Measurements from ENCODE around the gene NOX4.

The NOX4 gene

GRCh38 chr11:89484896-89485295 is 6.3 kb downstream of the NOX4 start:
- DNase-seq (ENCODE audit: extremely low read depth, low read depth): no peak
- TF ChIP-seq, protein P1, sequence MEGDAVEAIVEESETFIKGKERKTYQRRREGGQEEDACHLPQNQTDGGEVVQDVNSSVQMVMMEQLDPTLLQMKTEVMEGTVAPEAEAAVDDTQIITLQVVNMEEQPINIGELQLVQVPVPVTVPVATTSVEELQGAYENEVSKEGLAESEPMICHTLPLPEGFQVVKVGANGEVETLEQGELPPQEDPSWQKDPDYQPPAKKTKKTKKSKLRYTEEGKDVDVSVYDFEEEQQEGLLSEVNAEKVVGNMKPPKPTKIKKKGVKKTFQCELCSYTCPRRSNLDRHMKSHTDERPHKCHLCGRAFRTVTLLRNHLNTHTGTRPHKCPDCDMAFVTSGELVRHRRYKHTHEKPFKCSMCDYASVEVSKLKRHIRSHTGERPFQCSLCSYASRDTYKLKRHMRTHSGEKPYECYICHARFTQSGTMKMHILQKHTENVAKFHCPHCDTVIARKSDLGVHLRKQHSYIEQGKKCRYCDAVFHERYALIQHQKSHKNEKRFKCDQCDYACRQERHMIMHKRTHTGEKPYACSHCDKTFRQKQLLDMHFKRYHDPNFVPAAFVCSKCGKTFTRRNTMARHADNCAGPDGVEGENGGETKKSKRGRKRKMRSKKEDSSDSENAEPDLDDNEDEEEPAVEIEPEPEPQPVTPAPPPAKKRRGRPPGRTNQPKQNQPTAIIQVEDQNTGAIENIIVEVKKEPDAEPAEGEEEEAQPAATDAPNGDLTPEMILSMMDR (IDR thresholded peaks at IDR 0.05; ENCODE audit: low read depth, low read length, missing control alignments): no peak
- no peak overlapping the region for H3K4me3 ChIP-seq (replicated peaks; ENCODE audit: low read depth, low read length)

DNA sequence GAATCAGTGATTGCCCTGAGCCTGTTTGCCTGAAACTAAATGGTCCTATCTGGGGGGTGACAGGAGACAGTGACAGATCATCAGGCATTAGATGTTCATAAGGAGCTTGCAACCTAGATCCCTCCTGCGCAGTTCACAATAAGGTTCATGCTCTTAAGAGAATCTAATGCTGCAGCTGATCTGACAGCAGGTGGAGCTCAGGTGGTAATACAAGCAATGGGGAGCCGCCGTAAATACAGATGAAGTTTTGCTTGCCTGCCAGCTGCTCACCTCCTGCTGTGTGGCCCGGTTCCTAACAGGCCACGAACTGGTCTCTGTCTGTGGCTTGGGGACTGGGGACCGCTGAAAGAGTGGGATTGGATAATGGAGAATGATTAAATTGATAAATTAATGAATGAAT is 14.0 kb downstream of the NOX4 start:
- TF ChIP-seq, protein P1 (IDR thresholded peaks at IDR 0.05; ENCODE audit: low read depth, low read length, missing control alignments): no peak
- no peak overlapping the region for H3K4me3 ChIP-seq (replicated peaks; ENCODE audit: low read depth, low read length)
- DNase-seq (ENCODE audit: extremely low read depth, low read depth): no peak

DNA sequence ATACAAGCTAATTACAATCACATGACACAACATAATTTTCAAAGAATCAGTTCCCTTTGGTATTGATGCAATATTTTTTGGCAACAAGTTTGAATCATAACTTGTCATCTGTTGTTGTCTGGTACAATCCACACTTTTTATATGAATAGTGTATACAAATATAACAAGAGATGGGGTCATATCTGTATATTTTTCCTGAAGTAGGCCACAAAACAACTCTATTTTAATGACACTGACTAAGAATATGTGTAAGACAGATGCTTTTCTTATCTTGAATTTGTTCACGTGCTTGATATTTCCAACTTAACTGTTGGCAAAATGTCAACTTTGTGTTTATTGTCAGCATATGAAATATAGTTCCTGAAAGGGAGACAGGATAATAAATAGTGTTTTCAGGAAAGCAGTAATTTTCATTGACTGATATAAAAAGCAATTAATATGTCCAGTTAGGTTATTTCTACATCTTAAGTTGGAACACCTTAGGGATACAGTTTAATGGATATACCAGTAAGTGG is 27.9 kb downstream of the NOX4 start:
- H3K4me3 ChIP-seq (replicated peaks; ENCODE audit: low read depth, low read length): no peak overlapping the region
- no peak for DNase-seq (ENCODE audit: extremely low read depth, low read depth)
- TF ChIP-seq, protein P1 (IDR thresholded peaks at IDR 0.05; ENCODE audit: low read depth, low read length, missing control alignments): no peak

GRCh38 chr11:89458716-89459115 is 32.5 kb downstream of the NOX4 start:
- DNase-seq (ENCODE audit: extremely low read depth, low read depth): no peak
- TF ChIP-seq, protein P1 (IDR thresholded peaks at IDR 0.05; ENCODE audit: low read depth, low read length, missing control alignments): no peak
- no peak overlapping the region for H3K4me3 ChIP-seq (replicated peaks; ENCODE audit: low read depth, low read length)

DNA sequence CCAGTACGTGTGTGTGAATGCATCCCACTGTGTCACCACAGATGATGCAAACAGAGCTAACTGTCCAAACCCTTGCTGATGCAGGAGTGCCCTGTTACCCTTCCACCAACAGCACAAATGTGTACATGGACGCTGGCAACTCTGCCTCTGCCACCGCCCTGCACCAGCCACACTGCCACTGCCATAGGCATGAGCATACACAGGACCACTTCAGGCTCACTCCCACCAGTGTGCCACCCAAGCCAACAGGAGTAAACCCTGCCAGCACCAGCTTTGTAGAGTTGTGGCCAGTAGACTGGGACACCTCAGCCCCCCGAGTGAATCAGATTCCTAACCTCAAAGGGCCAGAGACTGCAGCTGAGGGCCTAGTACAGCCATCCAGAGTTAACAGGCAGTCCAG is 34.0 kb downstream of the NOX4 start:
- TF ChIP-seq, protein P1 (IDR thresholded peaks at IDR 0.05; ENCODE audit: low read depth, low read length, missing control alignments): no peak
- no peak overlapping the region for H3K4me3 ChIP-seq (replicated peaks; ENCODE audit: low read depth, low read length)
- no peak for DNase-seq (ENCODE audit: extremely low read depth, low read depth)

DNA sequence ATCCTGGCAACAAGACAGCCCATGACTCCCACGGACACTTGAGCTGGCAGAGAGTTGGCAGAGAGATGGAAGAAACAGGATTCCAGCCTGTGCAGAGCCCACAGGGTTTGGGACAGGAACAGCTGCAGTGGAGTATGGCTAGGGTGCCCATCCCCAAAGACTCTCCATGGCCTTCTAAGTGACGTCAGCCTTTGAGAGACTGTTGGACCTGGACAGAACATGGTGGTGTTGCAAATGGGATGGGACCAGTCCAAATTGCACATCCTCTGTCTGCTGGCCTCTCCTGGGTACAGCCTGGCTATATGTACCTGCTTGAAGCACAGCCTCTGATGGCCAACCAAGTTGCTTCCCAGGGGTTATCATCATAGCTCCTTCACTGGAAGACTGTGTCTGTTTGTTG is 34.5 kb downstream of the NOX4 start:
- TF ChIP-seq, protein P1 (IDR thresholded peaks at IDR 0.05; ENCODE audit: low read depth, low read length, missing control alignments): no peak
- no peak overlapping the region for H3K4me3 ChIP-seq (replicated peaks; ENCODE audit: low read depth, low read length)
- DNase-seq (ENCODE audit: extremely low read depth, low read depth): no peak

GRCh38 chr11:89452780-89453179 is 38.4 kb downstream of the NOX4 start:
- TF ChIP-seq, protein P1 (IDR thresholded peaks at IDR 0.05; ENCODE audit: low read depth, low read length, missing control alignments): no peak
- no peak overlapping the region for H3K4me3 ChIP-seq (replicated peaks; ENCODE audit: low read depth, low read length)
- no peak for DNase-seq (ENCODE audit: extremely low read depth, low read depth)

Data from HFF-Myc (cell line).